ENCODE measurements around the gene UBE2S.

DNA sequence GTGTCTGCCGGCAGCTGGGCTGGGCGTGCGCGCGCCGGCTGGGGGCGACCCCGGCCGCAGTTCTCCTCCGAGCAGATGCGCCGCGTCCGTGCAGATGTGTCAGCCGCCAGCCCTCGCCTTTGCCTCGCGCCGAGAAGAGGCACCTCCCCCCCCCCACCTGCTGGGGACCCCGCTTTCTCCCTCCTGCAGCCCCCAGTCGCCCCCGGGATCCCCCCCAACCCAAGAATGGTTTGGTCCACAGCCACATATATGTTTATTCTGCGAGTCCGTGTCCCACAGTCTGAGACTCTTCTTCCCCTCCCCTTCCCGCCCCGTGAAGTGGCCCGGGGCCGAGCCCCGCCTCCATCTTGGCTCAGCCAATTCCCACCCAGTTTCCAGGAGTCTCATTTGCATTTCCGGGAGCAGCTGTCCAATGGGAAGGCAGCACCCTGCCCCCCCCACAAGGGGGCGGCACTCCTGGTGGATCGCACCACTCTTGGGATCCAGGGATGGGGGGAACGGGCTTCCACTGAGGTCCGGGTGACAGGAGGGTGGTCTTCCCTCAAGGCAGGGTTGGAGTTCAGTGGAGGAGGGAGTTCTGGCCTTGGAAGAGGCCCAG lies 45.3 kb upstream of the UBE2S start:
- TF ChIP-seq POLR2AphosphoS5 (IDR thresholded peaks at IDR 0.05; ENCODE audit: low read depth, low read length) (no peak), SIN3A (IDR thresholded peaks at IDR 0.05; ENCODE audit: borderline replicate concordance, insufficient read depth, low read length) (no peak), FOXP2 (optimal IDR thresholded peaks at IDR 0.05; ENCODE audit: borderline replicate concordance, extremely low read depth, extremely low read length, insufficient read depth) (no peak), TAF1 (IDR thresholded peaks at IDR 0.05; ENCODE audit: borderline replicate concordance, insufficient read depth, low read length) (no peak)
